Stimulated activated CD4-positive, alpha-beta T cell treated with anti-CD3 and anti-CD28 coated beads, TNF-alpha, amount 100 ng/mL, for 24 hours (primary cell): Measurements from ENCODE around the gene VPS25.
"Not testable (repeated sequence)": the region's sequence is repeated elsewhere in the genome, so short reads cannot be mapped to it uniquely, and the experiment has no call there.

Experiments used
- DNase-seq, 3 experiments: peaks; one replicate each; pipeline ENCODE4 v3.0.0-alpha.2; 2020; ENCODE audit warnings: low read depth in 3 of 3

Gene VPS25

DNA sequence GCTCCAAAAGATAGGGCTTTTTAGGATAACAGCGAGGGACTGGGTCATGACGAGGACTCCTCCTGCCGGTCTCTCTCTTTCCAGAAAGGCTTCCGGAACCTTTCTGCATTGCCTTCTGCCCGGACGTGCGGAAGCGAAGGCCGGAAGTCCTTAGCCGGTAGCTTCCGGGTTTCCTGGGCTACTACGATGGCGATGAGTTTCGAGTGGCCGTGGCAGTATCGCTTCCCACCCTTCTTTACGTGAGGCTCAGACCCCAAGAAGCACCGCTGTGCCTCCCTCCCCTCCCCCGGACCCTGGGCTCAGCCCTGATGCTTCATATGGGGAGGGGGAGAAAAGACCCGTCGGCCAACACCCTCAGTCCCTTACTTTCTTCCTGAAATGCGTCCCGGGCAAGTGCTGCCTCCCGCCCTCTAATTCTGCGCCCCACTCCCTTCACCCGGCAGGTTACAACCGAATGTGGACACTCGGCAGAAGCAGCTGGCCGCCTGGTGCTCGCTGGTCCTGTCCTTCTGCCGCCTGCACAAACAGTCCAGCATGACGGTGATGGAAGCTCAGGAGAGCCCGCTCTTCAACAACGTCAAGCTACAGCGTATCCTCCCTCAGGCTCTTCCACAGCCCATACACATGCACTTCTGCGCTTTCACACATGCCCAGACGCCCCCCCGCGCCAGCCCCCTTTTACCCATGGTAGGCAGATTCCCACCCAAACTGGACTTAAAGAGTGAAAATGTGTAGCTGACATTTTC lies at the start of gene VPS25:
TSS of gene VPS25 (plus strand) at position 160 of the 746 bp plus-strand sequence. CDS start at position 187, 27 bp downstream.
- peak; percentile 53 to 67 (median 67) for DNase-seq

DNA sequence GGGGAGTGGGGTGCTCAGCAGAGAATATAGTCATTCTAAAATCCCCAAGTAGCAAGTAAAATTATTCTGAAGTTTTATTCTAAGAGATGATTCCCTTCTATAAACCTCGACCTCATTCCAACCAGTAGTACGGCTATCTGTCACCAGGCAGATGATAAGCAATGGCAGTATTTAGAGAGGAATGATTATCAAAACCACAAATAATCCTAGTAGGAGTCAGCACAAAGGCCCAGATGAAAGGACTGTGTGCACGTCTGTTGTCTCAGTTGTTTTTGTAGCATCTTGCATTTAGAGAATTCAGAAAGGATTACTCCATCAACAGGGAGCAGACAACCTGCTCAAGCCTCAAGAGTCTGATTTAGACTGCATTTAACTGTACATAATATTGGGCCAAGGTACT lies 49.6 kb upstream of the VPS25 start:
- no peak for DNase-seq

DNA sequence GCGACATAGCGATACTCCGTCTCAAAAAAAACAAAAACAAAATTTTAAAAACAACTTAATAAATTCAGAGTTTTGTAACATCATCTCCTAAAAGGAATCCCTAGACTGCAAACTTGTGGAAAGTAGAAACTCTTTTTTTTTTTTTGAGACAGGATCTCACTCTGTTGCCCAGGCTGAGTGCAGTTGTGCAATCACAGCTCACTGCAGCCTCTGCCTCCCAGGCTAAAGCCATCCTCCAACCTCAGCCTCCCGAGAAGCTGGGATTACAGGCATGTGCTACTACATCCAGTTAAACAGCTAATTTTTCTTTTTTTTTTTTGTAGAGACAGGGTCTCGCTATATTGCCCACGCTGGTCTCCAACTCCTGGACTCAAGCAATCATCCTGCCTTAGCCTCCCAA lies 48.1 kb upstream of the VPS25 start:
- no peak for DNase-seq

DNA sequence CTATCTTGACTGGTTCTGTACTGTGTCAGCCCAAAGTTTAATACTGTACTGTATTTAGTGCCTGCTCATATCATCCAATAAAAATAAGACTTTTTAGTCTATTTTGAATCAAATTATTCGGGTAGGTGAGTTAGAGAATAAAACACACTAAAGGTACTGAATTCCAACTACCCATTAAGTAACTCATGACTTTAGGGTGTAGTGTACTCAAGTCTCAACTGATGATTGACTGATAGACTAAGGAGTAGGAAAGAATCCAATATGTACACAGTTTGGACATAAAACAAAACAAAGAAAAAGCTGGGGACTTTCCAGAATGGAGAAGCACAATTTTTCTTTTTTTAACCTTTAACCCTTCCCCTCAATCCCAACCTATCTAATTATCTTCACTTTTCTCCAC lies 32.5 kb upstream of the VPS25 start:
- no peak for DNase-seq

DNA sequence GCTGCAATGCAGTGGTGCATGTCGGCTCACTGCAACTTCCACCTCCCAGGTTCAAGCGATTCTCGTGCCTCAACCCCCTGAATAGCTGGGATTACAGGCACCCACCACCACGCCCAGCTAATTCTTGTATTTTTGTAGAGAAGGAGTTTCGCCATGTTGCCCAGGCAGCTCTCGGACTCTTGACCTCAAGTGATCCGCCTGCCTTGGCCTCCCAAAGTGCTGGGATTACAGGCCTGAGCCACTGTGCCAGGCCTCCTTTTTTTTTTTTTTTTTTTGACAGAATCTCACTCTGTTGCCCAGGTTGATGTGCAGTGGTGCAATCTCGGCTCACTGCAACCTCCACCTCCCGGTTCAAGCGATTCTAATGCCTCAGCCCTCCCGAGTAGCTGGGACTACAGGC lies 30.3 kb upstream of the VPS25 start:
- not testable (repeated sequence) for DNase-seq

DNA sequence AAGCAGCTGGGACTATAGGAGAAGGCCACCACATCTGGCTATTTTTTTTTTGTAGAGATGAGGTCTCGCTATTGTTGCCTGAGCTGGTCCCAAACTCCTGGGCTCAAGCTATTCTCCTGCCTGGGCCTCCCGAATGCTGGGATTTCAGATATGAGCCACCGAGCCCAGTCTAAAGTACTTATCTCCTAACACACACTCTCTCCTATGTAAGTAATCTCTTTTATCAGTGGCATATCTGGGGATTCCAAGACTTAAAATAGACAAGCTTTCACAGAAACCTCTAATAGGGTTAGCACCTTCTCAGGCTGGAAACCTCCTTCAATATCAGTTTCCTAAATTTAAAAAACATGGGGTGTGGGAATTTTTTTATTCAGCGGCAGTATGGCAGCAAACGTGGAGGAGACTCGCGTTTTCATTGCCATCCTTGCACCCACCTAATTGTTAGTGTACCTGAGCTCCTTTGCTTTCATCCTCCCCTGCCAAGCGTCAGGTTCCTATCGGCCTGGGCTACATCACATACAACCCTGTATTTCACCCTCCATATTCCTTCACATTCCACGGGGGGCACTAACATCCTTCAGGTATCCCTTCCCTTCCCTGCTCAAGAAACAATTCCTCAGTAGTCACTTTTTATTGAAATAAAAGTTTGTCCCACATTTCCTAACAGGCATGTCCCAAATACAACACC lies 29.5 kb upstream of the VPS25 start:
- DNase-seq: no peak

DNA sequence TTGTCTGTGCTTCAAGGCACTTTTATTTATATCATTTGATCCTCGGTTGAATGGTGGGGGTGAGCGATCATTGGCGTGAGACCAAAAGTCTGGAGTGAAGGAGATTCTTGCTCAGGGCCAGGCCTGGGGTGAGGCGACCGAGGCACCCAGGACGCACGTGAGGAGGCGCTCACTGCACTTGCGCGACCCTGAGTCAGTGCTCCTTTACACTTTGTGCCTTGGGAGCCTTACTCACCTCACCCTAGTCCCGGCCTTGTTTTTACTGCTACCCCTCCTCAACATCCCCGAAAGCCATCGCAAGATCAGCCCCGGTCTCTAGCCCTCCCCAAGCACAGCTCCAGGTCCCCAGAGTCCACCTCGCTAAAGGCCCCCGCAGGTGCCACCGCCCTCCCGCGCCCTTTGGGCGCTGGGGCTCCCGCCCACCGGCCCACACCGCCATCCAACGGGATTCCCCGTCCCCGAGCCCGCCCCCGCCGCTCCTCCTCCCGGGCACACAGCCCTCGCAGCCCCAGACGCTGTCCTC lies 28.9 kb upstream of the VPS25 start:
- DNase-seq: peak; percentile 43 to 80 (median 56)

DNA sequence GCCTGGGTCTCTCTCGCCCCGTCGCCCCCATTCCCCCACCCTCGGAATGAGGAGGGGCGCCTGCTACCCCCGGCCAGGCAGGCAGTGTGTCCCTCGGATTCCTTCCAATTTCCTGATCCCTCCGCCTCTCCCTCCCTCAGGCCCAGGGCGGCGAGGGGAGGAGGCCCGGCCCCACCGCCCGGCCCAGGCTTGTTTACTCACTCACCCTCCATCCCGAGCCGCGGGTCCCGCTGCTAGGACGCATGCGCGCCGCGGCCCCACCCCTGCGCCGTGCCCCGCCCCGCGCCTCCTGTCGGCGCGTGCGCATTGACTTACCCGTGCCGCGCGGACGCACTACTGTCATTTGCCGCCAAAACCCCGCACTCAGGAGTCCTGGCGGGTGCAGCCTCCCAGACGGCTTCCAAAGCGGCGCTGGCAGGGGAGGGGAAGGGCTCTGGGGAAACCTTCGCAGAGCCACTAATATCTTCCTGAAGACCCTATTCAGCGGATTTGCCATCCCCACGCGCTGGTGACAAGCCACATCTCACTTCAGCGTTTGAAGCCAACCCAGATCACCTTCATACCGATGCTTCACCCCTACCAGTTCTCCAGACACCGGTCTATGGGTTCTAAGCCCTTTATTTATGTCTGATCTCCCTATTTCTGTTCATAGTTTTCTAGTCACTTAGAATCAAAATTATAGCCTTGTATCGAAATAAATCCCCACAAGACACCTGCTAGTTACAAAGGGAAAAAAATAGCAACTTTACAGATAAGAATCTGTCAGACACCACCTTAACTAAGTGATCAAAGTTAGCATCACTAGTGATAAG lies 28.2 kb upstream of the VPS25 start, which contains the start of gene EZH1:
TSS of gene EZH1 (minus strand) at position 235 of the 812 bp plus-strand sequence. CDS start 16,099 bp downstream, outside the sequence.
- peak; percentile 81 to 89 (median 87) for DNase-seq

DNA sequence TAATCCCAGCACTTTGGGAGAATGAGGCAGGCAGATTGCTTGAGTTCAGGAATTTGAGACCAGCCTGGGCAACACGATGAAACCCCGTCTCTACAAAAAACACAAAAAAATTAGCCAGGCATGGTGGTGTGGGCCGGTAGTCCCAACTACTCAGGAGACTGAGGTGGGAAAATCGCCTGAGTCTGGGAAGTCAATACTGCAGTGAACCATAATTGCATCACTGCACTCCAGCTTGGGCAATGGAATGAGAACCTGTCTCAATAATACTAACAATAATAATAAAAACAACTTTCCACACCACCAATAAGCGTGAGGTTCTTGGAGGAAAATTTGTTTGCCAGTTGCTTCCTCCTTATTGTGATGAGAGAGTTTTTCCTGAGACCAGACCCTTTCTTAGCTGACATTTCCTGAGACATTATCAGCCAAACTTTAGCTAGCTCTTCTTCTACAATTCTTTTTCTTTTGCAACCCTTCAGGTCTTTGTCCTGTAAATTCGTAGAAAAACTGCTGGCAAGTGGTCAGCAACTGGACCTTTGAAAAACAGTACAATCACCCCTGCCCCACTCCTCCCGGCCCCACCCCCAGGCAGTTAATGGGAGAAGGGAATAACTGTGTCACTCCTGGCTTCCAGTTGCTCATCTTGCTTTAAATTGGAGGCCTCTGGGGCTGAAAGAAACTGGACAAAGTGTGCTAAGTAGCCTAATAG lies 24.9 kb upstream of the VPS25 start:
- no peak for DNase-seq

DNA sequence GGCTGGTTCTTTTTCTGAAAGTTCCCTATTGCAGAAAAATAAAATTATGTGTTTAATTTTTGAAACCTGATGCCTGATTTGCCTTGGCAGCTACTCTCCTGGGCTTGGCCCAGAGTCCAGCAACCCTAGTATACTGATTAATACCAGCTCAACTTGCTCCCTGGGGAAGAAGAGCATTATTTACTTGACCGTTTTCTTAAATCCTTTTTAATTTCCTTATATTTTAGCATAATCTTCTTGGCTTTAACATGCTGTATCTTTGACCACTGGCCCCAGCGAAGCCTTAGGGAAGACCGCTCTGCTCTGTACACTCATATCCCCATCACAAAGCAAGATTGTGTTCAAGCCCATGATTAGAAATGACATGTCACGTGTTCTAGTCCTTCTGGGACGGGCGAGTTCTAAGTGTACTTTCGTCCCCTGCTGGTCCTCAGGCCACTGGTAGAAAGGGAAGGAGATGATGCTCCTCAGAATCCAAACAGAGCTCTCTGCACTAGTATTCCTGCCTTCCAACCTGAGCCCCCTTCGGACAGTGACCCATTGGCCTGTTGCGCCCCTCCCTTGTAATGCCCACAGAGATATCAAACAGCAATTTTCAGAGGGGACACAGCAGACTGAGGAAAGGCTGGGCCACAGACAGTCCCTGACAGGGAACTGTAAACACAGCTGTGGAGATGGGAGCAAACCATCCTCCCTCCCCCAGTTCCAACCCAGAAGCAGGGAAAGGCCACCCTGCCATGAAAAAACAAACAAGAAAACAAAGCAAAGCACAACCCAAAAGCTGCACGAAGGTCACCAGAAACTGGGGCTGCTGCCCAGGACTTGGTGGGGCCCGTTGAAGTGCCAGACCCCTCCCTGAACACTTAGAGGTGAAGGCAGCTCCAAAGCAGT lies 24.1 kb upstream of the VPS25 start:
- DNase-seq: no peak

DNA sequence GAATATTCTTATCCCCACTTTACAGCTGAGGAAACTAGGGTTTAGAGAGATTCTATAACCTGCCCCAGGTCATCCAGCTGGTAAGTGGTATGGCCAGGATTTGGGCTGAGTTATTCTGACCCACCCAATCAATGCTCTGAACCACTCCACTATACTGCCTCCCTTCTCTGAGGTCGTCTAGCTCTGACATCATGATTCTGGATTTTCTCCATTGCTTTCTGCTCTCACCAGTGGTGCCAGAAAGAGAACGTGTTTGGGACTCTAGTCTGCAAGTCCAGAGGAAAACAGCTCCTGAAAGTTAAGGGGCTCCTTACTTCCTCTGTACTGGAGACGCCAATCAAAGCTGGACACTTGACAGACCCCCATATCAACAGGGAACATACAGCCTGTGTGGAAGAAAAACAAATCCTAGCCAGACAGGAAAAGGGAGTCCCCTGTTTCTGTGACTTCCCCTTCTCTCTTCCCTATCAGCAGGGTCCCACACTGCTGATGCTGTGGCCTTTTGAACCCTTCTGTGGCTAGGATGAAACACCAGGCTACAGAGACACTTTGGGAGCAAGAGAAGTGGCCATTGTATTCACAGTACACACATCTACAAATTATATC lies 22.4 kb upstream of the VPS25 start:
- DNase-seq: no peak

DNA sequence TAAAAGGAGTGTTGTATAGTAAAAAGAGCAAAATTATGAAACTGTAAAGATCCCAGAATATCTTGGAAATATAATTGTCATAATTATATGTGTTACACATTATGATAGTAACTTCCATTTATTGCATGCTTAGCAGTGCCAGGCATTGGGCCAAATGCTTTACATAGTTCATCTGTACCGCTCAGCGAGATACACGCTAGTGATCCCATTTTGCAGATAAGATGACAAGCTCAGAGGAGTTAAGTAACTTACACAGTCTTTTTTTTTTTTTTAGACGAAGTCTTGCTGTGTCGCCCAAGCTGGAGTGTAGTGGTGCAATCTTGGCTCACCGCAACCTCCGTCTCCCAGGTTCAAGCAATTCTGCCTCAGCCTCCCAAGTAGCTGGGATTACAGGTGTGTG lies 21.6 kb upstream of the VPS25 start:
- no peak for DNase-seq

DNA sequence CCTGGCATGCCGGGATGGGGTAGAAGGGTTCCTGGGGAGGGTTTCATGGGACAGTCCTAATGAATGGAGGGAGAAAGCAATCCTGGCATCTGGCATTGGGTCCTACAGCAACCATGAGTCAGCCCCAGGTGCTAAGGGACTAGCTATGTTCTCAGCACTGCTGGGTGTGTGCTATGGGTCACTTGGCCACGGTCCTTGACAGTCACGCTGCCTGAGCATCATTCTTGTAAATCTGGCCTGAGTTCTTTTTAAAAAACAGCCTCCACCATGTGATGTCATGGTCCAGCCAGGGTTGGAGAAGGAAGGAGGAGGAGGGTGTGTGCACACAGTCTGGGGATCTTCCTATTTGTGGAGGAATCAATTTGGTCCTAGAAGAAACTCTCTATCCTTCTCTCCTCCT lies 18.5 kb upstream of the VPS25 start:
- DNase-seq: no peak

DNA sequence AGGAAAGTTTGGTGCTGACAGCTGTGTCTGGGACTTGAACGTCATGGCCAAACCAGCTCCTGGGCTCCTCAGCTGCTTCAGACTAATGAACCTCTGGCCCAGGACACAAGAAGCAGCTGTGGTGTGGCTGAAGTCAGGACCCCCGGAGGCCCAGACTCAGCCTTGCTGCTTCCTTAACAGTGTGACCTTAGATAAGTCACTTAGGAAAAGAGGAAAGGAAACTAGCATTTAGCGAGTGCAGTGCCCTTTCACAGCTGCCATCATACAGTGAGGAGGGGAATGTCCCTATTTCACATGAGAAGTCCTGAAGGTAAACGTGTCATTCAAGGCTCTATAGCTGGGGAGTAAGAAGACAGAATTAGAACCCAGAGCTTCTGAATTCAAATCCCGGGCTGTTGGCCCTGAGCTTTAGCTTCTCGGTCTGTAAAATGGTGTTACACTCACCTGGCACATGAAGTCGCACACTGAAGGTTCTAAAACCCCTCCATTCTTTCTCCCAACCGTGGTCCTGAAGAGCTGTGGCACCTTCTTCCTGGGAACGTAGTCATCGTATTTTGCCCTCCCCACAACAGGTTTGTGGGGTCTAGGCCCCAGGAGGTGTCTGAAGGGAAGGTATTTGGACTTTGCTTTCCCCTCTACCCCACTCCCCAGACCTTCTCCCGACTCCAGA lies 13.1 kb upstream of the VPS25 start:
- DNase-seq: no peak

DNA sequence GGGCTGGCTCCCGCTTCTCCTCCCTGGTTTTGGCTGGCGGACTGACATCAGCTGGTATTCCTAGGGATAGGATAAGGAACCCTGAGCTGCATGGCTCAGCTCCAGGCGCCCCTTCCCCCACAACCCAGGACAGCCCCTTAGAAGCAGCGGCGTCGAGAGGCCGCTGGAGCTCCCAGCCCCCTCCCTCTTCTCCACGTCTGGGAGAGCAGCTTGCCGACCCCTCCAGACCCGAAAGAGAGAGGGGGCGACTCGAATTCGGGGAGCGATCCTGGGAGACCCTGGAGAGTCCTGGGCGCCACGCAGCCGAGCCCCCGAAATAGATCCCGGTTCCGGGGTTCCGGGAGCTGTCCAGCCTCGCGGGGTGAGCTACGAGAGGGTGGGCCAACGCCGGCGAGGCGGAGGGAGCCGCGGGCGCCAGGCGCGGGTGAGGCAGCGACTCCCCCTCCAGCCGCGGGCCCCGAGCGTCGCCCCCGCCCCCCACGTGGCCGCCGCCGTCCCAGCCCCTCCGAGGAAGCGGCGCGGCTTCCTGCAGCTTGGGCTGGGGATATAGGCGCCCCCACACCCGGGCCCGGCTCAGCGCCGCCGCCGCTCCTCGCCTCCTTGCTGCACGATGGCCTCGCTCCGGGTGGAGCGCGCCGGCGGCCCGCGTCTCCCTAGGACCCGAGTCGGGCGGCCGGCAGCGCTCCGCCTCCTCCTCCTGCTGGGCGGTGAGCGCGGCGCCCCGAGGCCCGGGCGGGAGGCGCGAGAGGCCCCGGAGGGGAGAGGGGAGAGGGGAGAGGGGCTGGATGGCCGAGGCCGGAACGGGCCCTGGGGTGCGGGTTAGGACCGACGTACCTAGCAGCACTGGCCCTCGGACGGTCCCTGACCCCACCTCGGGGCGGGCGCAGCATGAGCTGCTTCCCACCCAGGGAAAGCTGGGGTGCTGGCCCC lies 12.3 kb upstream of the VPS25 start, which contains the start of gene RAMP2:
TSS of gene RAMP2 (plus strand) at position 576 of the 930 bp plus-strand sequence. CDS start at position 611, 35 bp downstream.
- no peak for DNase-seq

DNA sequence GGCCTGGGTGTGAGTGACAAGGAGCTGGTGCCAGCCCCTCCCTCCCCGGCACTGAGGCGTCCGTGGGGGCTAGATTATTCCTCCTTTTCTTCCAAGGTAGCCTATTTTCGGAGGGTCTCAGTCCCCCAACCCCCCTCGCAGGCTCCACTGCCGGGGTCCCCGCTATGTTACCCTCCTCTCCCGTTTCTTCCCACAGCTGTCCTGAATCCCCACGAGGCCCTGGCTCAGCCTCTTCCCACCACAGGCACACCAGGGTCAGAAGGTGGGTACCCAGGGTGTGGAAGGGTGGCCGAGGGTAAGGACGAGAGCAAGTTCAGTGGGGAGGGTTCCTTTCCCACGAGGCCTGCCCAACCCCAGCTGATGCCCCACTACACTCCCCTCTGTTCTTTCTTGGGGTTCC lies 11.6 kb upstream of the VPS25 start:
- DNase-seq: no peak

DNA sequence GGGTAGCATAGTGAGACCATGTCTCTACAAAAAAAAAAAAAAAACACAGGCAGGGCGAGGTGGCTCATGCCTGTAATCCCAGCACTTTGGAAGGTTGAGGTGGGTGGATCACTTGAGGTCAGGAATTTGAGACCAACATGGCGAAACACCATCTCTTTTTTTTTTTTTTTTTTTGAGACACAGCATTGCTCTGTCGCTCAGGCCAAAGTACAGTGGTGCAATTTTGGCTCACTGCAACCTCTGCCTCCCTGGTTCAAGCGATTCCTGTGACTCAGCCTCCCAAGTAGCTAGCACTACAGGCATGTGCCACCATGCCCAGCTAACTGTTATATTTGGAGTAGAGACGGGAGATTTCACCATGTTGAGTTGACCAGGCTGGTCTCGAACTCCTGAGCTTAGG lies 7.1 kb upstream of the VPS25 start:
- DNase-seq: no peak

DNA sequence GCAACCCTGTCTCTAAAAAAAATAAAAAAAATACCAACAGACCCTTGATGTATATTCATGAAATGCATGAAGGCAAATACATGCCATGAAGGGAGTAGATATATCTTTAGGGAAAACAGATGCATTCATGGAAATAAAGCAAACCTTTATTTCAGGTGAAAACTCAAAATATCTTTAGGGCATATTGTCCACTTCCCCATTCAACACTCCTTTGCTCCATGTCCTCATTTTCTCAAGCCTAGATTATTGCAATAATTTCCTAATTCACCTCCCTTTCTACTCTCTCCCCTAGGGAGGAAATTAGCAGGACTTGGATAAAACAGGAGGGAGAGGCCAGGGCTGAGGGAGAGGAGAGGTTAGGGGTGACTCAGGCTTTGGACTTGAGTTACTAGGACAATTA lies 5.7 kb upstream of the VPS25 start:
- no peak for DNase-seq
